Measurements from ENCODE around the gene CNRIP1.
A peak's percentile ranks its signal among the peaks of the same experiment; 100 is the strongest.
"Not testable (repeated sequence)": the region's sequence is repeated elsewhere in the genome, so short reads cannot be mapped to it uniquely, and the experiment has no call there.

Gene CNRIP1, protein sequence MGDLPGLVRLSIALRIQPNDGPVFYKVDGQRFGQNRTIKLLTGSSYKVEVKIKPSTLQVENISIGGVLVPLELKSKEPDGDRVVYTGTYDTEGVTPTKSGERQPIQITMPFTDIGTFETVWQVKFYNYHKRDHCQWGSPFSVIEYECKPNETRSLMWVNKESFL

DNA sequence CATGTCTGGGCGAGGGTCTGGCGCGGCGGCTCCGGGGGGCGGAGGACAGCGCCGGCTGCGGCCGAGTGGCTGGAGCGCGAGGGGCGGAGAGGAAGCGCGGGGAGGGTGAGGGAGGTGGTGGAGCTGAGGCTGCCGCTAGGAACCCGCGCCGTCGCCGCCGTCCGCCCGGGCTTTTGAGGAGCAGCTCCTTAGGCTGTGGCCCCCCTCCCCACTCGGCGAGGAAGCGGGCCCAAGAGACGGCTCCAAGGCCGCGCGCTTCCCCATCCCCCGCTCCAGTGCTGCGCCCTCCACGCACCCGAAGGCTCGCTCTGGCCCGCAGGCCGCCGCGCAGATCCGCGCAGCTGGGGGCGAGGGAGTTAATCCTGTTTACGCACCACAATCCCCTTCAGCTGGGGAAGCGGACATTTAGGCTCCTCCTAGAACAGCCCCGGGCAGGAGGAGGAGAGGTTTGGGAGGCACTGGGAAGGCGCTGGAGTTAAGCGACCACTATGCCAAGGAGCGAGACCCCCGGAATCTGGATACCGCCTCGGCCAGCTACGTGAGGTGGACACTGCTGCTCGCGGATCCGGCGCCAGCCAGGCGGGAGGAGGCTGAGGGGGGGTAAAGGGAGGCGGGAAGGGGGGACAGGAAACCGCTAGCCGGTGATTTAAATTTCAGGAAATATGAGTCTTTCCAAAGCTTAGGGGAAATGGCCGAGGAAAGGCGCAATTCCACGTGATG lies at the start of gene CNRIP1:
Gene CNRIP1 (minus strand): TSS at position 552 of the 720 bp plus-strand sequence. CDS start 549 bp downstream, at position 3.
- DNase-seq: peak; percentile 68
- in situ Hi-C loops (cut with MboI; ENCODE audit: low pct_unique_long_range_greater_than_20kb, low sequenced_read_pairs): no loop called here

DNA sequence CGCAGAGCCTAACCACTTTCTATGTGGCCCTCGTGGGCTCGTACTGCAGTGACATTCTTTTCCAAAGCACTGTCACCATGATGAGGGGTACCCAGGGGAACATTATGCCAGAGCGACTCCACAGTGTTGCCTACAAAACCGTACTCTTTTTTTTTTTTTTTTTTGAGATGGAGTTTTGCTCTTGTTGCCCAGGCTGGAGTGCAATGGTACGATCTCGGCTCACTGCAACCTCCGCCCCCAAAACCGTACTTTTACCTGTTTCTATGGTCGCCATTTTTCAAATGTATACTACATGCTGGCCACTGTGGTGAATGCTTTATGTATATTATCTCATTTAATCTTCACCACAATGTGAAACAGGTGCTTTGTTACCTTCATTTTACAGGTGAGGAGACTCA lies 49.6 kb upstream of the CNRIP1 start:
- DNase-seq: no peak
- in situ Hi-C loops (cut with MboI; ENCODE audit: low pct_unique_long_range_greater_than_20kb, low sequenced_read_pairs): no loop called here

DNA sequence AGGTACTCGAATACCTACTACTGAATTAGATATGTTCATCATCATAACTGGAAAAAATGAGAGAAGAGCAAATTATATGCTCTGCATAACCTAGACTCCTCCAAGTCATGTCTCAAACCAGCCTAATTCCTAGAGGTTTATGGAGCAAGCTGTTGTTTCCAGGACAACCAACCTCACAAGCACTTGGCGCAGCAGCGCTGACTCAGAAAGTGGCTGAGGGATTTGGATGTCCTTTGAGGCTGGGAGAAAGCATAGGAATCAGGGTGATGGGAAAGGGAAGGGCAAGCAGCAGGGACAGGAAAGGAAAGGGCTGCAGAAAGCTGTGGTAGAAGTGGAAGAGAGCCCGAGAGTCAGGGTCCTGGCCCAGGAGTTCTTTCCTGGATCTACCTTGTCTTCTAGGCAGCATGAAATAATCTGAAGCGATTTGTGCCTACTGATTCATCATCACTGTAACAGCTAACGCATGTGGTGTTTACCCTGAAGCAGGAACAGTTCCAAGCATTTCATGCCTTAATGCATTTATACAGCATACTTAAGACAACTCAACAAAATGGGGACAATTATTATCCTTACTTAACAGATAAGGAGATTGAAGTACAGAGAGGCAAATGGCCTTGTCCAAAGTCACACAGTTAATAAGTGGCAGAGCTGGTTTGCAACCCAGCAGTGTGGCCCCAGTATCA lies 49.0 kb upstream of the CNRIP1 start:
- peak; percentile 37 for DNase-seq

DNA sequence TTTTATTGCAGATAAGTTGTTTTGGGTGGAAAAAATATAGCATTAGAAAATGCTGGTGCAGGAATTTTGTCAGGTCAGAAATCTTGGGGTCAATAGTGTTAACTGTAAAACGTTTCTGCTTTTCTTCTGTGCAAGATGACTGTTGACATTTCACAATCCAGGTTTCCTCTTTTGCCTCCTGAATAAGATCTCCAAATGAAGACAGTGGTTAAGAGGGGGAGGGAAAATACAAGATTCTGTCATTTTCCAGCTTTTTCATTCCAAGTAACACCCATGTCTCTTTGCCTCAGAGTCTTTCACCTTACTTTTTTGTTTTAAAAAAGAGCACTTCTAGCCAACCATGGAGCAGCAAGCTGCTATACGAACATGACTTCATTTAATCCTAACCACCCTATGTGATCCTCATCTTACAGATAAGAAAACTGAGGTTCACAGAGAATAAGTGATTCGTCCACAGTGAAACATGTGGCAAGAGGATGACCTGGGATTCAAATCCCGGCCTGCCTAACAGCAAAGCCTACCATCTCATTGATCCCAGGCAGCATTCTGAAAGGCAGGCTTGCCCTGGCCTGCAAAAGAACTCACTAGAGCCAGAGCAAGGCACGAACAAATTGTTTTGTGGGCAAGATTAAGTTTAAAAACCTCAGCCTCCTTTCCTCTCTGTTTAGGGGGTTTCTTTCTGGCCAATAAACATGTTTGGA lies 48.4 kb upstream of the CNRIP1 start:
- peak; percentile 81 for DNase-seq
- in situ Hi-C loops (cut with MboI; ENCODE audit: low pct_unique_long_range_greater_than_20kb, low sequenced_read_pairs): no loop called here

More for the DNA sequence above, 49.0 kb upstream of the CNRIP1 start:
- in situ Hi-C loops (cut with MboI; ENCODE audit: low pct_unique_long_range_greater_than_20kb, low sequenced_read_pairs): no loop called here

DNA sequence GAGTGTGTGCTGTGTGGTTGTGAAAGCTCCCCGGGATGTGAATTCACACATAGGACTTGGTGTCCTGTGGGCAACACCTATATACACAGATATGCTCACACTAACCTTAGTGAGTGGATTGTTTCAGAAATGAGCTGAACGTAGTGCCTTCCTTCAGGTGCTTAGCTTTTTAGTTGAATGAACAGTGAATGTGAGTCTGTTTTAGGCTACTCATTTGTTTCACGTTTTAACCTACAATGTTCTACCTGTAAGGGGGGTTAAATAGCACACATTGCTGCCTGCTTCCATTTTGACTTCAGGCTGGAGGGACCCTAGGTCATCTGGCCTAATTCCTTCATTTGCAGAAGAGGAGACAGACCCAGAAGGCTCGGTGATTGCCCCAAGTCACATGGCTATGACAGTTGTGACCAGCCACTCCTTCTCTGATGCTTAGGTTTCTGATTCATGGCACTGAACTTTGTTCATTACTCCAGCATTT lies 46.4 kb upstream of the CNRIP1 start:
- DNase-seq: peak; percentile 26
- in situ Hi-C loops (cut with MboI; ENCODE audit: low pct_unique_long_range_greater_than_20kb, low sequenced_read_pairs): no loop called here

DNA sequence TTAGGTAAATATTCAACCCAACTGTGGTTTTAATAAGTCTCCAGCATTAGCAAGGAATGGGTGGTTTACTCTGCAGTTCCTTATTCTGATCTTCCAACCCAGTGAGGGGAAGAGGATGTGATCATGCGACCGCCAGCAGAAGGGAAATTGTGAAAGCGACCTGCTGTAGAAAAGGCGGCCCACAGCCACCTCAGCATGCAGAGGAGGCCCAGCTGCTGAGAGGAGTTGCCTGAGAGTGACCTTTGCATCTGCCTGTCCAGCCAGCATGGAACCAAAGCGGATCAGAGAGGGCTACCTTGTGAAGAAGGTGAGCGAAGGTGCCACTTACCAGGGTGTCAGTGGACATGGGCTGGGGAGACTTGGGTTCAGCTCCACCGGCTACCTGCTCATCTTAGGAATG lies 45.3 kb upstream of the CNRIP1 start, which contains the start of gene PLEK:
Gene PLEK (plus strand): TSS at position 196 of the 400 bp plus-strand sequence. CDS start 70 bp downstream, at position 266.
- in situ Hi-C loops (cut with MboI; ENCODE audit: low pct_unique_long_range_greater_than_20kb, low sequenced_read_pairs): no loop called here
- DNase-seq: peak; percentile 89

DNA sequence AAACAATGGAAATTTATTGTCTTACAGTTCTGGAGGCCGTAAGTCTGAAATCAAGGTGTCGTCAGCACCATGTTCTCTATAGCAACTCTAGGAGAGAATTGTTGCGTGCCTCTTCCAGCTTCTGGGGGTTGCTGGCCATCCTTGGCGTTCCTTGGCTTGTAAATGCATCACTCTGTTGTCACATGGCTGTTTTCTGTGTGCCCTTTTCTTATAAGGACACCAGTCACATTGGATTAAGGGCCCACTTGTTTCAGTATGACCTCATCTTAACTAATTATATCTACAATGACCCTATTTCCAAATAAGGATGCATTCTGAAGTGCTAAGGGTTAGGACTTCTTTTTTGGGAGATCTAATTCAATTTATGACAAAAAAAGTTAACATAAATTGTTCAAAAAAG lies 44.0 kb upstream of the CNRIP1 start:
- in situ Hi-C loops (cut with MboI; ENCODE audit: low pct_unique_long_range_greater_than_20kb, low sequenced_read_pairs): no loop called here
- no peak for DNase-seq

DNA sequence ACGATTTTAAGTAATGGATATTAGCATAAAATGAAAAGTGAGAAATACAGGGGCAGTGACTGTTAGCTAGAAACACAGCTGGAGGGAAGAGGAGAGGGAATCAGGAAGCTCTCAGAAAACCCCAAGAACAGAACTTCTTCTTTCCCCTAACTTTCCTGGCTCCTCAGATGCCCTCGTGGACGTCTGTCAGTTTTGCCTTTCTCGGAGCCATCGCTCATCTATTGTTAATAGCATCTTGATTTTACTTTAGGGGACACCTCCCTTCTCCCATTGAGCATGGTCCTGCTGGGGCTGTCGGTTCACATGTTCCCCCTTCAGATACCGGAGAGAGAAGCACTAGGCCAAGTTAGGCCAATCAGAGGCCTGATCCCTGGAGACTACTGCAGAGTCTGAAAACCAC lies 43.0 kb upstream of the CNRIP1 start:
- DNase-seq: peak; percentile 68
- in situ Hi-C loops (cut with MboI; ENCODE audit: low pct_unique_long_range_greater_than_20kb, low sequenced_read_pairs): no loop called here

DNA sequence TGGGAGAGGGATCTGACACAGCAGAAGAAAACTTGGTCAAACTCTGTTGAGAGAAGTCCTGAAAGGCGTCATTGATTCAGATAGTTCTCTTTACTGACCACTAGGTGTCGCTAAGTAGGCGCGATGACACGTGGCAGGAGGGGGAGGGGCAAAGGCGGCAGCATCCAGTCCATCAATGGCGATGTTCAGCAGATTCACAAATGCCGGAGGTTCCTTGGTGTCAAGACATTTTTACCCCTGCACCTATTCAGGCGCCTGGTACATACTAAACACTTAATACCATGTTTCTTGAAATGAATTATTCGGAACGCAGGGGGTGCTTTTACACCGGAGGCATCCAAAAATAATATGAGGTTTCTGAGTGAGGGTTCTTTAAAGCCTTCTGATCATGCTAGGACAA lies 42.3 kb upstream of the CNRIP1 start:
- in situ Hi-C loops (cut with MboI; ENCODE audit: low pct_unique_long_range_greater_than_20kb, low sequenced_read_pairs): no loop called here
- DNase-seq: peak; percentile 82

DNA sequence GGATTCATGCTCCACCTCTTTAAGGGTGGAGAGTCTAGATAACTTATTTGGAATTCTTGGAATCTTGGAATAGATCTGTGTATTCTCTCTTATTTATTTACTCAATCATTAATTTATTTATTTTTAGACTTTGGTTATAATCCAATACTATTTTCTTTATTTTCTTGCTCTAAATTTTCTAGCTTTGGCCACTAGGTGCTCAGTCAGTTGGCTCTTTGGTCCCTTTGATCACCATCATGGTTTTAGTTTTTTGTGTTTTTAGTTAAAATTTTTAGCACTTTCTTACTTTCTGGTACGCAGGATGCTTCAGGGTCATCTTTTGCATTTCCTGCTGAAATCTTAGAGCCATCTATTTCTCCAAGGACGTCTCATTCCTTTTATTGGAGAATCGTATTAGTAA lies 40.1 kb upstream of the CNRIP1 start:
- in situ Hi-C loops (cut with MboI; ENCODE audit: low pct_unique_long_range_greater_than_20kb, low sequenced_read_pairs): no loop called here

DNA sequence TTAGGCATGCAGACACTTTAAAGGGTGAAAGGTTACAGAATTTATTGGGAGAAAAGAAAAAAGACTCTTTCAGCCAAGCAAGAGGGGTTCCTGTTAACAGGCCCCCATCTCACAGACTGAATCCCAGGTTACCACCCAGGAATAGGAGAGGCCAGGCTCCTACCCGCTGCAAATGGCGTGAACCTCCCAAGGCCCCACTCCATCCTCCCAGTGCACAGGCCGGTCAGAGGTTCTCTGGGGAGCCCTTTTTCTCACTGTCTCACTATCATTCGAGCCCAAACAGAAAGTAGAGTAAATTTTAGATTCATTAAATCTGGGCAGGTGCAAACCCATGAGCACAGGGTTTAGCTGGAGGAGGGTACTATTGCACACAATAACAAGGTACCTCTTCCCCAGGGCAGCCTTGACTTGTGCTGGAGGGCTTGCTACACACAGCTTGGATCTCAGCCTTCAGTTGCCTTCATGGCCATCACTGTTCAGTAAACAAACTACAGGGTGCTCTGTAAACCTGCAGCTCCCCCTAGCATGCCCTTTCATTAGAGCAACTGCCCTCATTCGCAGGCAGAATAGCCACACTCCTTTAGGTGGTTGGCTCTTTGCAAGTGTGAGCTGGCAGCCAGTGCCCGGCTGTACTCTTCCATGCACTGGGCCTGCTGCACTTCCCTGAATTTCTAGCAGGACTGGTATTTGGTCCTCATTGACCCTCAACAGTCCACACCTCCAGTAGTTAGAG lies 38.0 kb upstream of the CNRIP1 start:
- in situ Hi-C loops (cut with MboI; ENCODE audit: low pct_unique_long_range_greater_than_20kb, low sequenced_read_pairs): no loop called here
- DNase-seq: peak; percentile 53

More for the DNA sequence above, 40.1 kb upstream of the CNRIP1 start:
- DNase-seq: no peak

DNA sequence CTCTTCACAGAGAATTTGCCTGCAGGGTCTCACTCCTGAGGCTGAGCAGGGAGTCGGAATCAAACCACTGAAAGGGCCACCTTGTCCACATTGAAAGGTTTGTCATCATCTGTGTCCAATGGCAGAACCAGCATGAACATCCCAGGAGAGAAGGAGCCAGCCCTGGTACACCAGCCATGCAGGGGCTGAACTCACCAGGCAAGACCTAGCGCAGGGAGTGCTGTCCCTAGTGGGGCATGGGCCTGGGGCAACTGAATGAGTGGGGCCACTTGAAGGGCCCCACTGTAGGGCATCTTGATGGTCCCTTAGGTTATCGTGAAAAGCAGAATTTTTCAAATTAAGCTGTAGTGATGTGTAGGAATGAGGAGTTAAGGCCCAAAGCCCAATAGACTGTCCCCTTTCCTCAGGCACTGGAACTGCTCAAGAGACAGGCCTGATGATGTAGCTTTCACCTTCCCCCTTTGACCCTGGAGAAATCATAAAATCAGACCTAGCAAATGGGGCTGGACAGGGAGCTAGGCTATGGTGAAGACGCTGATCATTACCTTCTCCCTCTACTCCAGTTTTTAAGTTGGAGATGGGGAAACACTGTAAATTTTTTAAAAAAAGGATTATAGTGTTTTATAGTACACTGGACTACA lies 37.0 kb upstream of the CNRIP1 start:
- DNase-seq: no peak
- in situ Hi-C loops (cut with MboI; ENCODE audit: low pct_unique_long_range_greater_than_20kb, low sequenced_read_pairs): no loop called here

DNA sequence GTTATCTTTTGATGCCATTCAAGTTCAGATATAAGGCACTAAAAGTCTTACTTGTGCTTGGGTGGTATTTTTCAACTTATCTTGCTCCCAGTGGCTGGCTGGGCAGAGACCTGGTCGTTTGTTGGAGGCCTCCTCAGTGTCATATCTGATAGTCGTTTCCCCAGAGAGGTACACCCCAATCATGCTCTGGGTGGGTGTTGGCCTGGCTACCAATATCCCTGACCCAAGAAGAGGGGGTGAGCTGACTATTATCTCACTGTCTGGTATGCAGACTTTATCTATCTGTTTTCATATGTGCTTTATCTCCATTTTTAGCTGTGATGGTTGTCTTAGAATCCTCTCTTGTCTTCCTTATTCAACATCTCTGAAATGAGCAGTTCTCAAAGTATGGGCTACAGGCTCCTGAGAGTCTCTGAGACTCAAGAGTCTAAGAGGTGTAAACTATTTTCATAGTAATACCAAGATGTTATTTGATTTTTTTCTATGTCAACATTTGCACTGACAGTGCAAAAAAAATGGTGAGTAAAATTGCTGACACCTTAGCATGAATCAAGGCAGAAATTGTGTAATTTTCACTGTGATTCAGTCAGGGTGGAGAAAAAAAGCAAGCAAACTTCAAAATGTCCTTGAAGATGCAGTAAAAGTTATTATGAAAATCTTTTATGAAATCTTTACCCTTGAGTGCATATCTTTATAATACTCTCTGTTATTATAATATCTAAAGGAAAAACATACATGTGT lies 33.1 kb upstream of the CNRIP1 start:
- in situ Hi-C loops (cut with MboI; ENCODE audit: low pct_unique_long_range_greater_than_20kb, low sequenced_read_pairs): no loop called here
- DNase-seq: no peak

DNA sequence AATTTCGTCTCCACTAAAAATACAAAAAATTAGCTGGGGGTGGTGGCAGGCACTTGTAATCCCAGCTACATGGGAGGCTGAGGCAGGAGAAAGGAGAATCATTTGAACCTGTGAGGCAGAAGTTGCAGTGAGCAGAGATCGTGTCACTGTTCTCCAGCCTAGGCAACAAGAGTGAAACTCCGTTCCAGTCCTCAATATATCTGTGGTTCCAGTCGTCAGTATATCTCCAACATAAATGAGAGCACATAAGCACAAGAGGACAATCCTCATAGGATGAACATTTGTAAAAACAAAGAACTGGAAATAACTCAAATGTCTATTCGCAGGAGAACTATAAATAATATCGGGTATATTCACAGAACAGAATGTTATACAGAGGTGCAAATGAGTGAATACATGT lies 32.2 kb upstream of the CNRIP1 start:
- in situ Hi-C loops (cut with MboI; ENCODE audit: low pct_unique_long_range_greater_than_20kb, low sequenced_read_pairs): no loop called here
- no peak for DNase-seq

DNA sequence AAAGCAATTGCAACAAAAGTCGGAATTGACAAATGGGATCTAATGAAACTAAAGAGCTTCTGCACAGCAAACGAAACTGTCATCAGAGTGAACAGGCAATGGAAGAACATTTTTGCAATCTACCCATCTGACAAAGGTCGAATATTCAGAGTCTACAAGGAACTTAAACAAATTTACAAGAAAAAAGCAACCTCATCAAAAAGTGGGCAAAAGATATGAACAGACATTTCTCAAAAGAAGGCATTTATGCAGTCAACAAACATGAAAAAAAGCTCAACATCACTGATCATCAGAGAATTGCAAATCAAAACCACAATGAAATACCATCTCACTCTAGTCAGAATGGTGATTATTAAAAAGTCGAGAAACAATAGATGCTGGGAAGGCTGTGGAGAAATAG lies 29.3 kb upstream of the CNRIP1 start:
- in situ Hi-C loops (cut with MboI; ENCODE audit: low pct_unique_long_range_greater_than_20kb, low sequenced_read_pairs): not testable (repeated sequence)

DNA sequence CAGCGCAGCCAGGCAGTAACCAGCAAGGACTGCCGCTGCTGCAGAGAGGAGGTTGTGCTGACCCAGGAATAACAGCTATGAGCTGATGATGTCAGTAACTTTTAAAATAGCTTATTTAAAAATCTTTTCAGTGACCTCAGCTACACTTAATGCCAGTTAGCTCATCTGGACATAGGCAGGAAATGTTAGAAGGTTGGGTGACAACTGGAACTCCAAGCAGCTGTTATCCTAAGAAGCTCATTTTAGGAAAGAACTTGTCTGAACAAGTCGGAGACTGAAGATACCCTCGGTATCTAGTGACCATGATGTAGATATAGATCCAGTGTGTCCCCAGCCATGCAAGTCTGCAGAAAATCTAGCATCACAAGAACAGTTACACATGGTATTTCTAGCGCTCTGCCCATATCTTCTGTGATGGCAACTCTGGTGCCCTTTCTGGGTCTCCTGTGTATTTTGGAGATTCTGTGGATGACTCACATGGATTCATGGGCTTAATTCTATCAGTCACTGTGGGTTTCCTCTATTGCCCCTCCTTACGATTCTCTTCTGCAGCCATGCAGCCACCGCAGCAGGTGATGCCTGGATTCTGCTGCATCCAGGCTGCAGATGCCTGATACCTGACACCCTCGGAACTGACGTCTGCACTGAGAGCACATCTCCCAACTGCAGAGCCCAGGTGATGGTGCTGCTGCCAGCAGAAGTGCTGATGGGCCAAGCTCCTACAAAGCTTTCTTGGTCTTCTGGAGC lies 25.6 kb upstream of the CNRIP1 start:
- DNase-seq: no peak
- in situ Hi-C loops (cut with MboI; ENCODE audit: low pct_unique_long_range_greater_than_20kb, low sequenced_read_pairs): no loop called here

More for the DNA sequence above, 29.3 kb upstream of the CNRIP1 start:
- DNase-seq: not testable (repeated sequence)

DNA sequence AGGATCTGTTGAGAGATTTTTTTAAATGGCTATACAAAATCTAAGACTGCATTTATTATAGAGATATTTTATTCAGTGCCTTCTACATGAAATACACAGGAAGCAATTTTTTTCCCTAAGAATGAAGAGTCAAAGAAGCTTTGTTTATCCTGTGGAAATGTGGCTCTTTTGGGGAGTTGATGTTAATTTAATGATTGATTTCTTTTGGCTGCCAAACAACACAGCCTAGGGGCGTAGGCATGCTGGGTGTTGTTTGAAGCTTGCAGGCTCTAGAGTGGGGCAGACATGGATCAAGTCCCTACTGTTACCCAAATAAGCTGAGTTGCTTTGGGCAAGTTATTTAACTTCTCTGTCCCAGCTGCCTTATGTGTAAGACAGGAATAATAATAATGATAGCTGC lies 24.3 kb upstream of the CNRIP1 start:
- in situ Hi-C loops (cut with MboI; ENCODE audit: low pct_unique_long_range_greater_than_20kb, low sequenced_read_pairs): no loop called here

More for the DNA sequence above, 24.3 kb upstream of the CNRIP1 start:
- no peak for DNase-seq

Measured in KBM-7 (cell line).